Liver (tissue), 3 donors: ENCODE results near the gene TXNIP.

Experiments
- CTCF ChIP-seq: fragments of 150-350 bp; IDR thresholded peaks from 2 replicates; pipeline ENCODE4 v1.5.1; 2017; ENCODE audit warnings: improper control_type of control experiment, low read depth, low read length; ENCODE audit not compliant: missing input control
- JUND ChIP-seq, 2 donors: IDR thresholded peaks; 2 replicates each; pipeline ENCODE4 v1.6.1; 2016; ENCODE audit warnings: antibody characterized with exemption in 2 of 2
- MAX ChIP-seq: IDR thresholded peaks from 2 replicates; pipeline ENCODE4 v1.6.1; 2016; ENCODE audit warnings: antibody characterized with exemption
- RAD21 ChIP-seq, 2 donors: IDR thresholded peaks; 2 replicates each; pipeline ENCODE4 v1.6.1; 2016; ENCODE audit warnings: antibody characterized with exemption in 2 of 2, mild to moderate bottlenecking in 2 of 2
- REST ChIP-seq: IDR thresholded peaks from 2 replicates; pipeline ENCODE4 v1.6.1; 2016; ENCODE audit warnings: antibody characterized with exemption, mild to moderate bottlenecking
- RXRA ChIP-seq, 2 donors: IDR thresholded peaks; 2 replicates each; pipeline ENCODE4 v1.6.1; 2017 to 2018; ENCODE audit warnings: antibody characterized with exemption in 2 of 2, mild to moderate bottlenecking in 1 of 2
- SP1 ChIP-seq: IDR thresholded peaks from 2 replicates; pipeline ENCODE4 v1.6.1; 2018; ENCODE audit warnings: antibody characterized with exemption, mild to moderate bottlenecking
- YY1 ChIP-seq: IDR thresholded peaks from 2 replicates; pipeline ENCODE4 v1.6.1; 2016; ENCODE audit warnings: antibody characterized with exemption, mild to moderate bottlenecking
- donor health status: healthy.
- donor health status: healthy.

GRCh38 chr1:145987926-145988325, 8.5 kb downstream of the TXNIP start:
- TF ChIP-seq CTCF (no peak), RAD21 (IDR thresholded peaks at IDR 0.05) (no peak), YY1 (no peak), MAX (no peak), REST (no peak), RXRA (IDR thresholded peaks at IDR 0.05) (no peak), JUND (IDR thresholded peaks at IDR 0.05) (no peak), SP1 (no peak)
